GM15510 (cell line): ENCODE data around the gene USP5.

Source experiments
- POLR2A ChIP-seq: IDR thresholded peaks from 3 replicates; pipeline ENCODE4 v1.6.1; 2011; ENCODE audit warnings: borderline replicate concordance; ENCODE audit not compliant: insufficient read length; ENCODE audit errors: extremely low read depth

USP5 gene

DNA sequence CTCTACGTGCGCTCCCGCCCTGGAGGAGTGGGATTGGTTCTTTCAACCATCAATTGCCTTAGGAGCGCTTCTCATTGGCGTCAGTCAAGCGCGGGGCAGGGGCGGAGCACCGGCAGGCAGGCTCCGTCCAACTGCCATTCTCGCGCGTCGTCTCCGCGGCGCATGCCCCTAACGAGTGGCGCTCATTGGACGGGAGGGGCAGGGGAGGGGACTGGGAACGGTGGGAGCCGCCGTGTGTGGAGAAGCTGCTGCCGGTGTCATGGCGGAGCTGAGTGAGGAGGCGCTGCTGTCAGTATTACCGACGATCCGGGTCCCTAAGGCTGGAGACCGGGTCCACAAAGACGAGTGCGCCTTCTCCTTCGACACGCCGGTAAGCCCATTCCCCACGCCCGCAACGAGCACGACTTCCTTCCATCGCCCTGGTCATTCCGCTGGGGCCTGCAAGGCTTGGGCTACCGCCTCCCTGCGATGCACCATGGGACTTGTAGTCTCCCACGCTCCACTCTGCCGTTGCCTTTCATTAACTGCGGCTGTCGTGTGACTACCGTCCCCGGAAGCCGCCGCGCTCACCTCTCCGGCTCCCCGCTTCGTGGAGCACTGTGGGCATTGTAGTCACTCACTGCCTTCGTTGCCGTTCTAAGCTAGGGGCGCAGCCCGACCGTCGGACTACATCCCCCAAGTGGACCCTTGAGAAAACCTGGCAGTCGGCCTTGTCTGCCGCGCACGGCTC, at the start of gene USP5:
Gene USP5, plus strand, starts transcription at position 230 of the 730 bp plus-strand sequence. Its CDS starts 30 bp downstream, at position 260.
- peak; percentile 84 for TF ChIP-seq POLR2A

- TF ChIP-seq POLR2A = no peak
Measured at GRCh38 chr12:6807170-6807569, 44.8 kb upstream of the USP5 start.

GRCh38 chr12:6809056-6809455, 42.9 kb upstream of the USP5 start:
- no peak for TF ChIP-seq POLR2A

DNA sequence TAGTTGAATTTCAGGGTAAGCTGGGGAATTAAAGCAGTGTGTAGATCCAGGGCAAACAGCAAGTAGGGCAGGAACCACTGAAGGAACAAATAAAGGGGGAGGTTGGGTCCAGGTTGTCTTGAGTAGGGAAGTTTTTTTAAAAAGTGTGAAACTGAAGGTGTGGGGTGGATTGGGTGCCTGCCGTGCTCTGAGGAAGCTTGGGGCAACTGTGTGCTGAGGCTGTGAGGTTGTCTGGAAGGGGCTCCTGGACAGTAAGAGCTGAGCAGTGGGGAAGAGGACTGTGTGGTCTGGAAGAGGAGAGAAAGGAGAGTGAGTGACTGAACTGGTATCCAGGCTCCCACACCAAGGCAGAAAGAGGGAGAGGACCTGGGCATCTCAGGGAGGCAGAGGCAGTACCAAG, 41.2 kb upstream of the USP5 start:
- no peak for TF ChIP-seq POLR2A

GRCh38 chr12:6813363-6813762, 38.6 kb upstream of the USP5 start:
- no peak for TF ChIP-seq POLR2A

- no peak for TF ChIP-seq POLR2A
Measured at GRCh38 chr12:6816598-6816997, 35.4 kb upstream of the USP5 start.

GRCh38 chr12:6817098-6817497, 34.9 kb upstream of the USP5 start:
- TF ChIP-seq POLR2A = no peak

- TF ChIP-seq POLR2A = no peak
Measured at GRCh38 chr12:6817662-6818157, 34.2 kb upstream of the USP5 start.

DNA sequence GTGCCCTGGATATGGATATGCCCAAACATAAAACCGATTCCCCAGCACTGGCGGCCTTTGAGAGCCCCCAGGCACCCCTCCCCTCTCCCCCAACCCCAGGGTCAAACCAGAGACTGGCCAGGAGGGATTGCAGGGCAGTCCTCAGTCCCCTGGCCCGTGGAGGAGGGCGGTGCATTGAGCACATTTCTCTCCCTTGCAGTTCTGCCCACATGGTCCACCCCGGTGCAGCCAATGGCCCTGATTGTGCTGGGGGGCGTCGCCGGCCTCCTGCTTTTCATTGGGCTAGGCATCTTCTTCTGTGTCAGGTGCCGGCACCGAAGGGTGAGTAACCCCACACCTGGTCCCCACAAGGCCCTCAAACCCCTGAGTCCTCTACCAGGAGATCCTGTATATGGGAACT, 33.7 kb upstream of the USP5 start:
- no peak for TF ChIP-seq POLR2A

DNA sequence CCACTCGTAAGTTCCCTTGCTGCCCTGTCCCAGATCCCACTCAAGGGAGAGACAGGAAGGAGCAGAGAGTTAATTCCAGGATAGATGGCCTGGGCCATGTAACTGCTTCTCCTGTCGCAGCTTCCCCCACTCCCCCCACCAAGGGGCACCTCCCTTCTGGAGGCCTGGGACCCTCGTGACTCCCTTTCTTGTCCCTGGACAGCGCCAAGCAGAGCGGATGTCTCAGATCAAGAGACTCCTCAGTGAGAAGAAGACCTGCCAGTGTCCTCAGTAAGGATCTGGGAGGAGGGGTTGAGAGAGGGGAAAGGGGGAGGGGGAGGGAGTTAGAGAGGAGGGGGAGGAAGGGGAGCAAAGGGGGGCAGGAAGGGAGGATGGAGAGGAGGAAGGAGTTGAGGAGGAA, 33.3 kb upstream of the USP5 start:
- TF ChIP-seq POLR2A = no peak

- no peak for TF ChIP-seq POLR2A
Measured at GRCh38 chr12:6819106-6820030, 32.6 kb upstream of the USP5 start.

GRCh38 chr12:6820166-6820565, 31.8 kb upstream of the USP5 start:
- TF ChIP-seq POLR2A = no peak

GRCh38 chr12:6821591-6822425, 30.1 kb upstream of the USP5 start, which contains the start of gene GPR162:
TSS of gene GPR162 (plus strand) at chr12:6821821. CDS start at chr12:6823899, 2,078 bp downstream.
- no peak for TF ChIP-seq POLR2A

- TF ChIP-seq POLR2A = no peak
Measured at GRCh38 chr12:6822426-6823135, 29.4 kb upstream of the USP5 start.
